Omental fat pad (tissue), 4 donors: ENCODE measurements around the gene TMC8. TPM values are rescaled to one million over a fixed set of nuclear protein-coding genes. Genes with fewer than 3 reads are reported as not detected.

Source experiments
- ATAC-seq: fragments of 150-250 bp; one replicate; pipeline ENCODE4 v1.9.1; 2016; ENCODE audit warnings: mild to moderate bottlenecking, moderate library complexity; ENCODE audit not compliant: low FRiP score
- DNase-seq: peaks from one replicate; pipeline ENCODE4 v3.0.0-alpha.2; 2019; ENCODE audit warnings: low spot score
- CTCF ChIP-seq, 3 donors: fragments of 450-650 bp; IDR thresholded peaks; one replicate each; pipeline ENCODE4 v1.5.1; 2016 to 2017; ENCODE audit warnings: antibody characterized with exemption in 3 of 3, mild to moderate bottlenecking in 3 of 3, moderate library complexity in 2 of 3
- total RNA-seq, 4 donors: library from RNA; depleted of rRNA; stranded (reverse); fragments of >200 nt; gene quantifications; one replicate each; pipeline ENCODE4 v1.1.0, GENCODE V29; 2016

The TMC8 gene
- total RNA-seq, 4 donors from 2014 or later: 3.2 to 12.5 (median 6.5) TPM

- DNase-seq: no peak
- no peak for ATAC-seq
These were observed 1.6 kb downstream of the TMC8 start for GRCh38 chr17:78132084-78132676.

GRCh38 chr17:78132767-78133178 is 2.2 kb downstream of the TMC8 start:
- DNase-seq: no peak
- no peak for TF ChIP-seq CTCF (IDR thresholded peaks at IDR 0.05)
- no peak for ATAC-seq

More at GRCh38 chr17:78132084-78132676, 1.6 kb downstream of the TMC8 start:
- TF ChIP-seq CTCF (IDR thresholded peaks at IDR 0.05): no peak

GRCh38 chr17:78133179-78133951 is 2.8 kb downstream of the TMC8 start:
- no peak for ATAC-seq
- DNase-seq: no peak
- TF ChIP-seq CTCF (IDR thresholded peaks at IDR 0.05): no peak

- TF ChIP-seq CTCF (IDR thresholded peaks at IDR 0.05): no peak
- ATAC-seq (no peak), DNase-seq (no peak)
These were observed 3.7 kb downstream of the TMC8 start for GRCh38 chr17:78133971-78134898.

GRCh38 chr17:78134899-78135385 is 4.4 kb downstream of the TMC8 start:
- TF ChIP-seq CTCF (IDR thresholded peaks at IDR 0.05): no peak
- ATAC-seq: no peak
- no peak for DNase-seq

- no peak for DNase-seq
- ATAC-seq: no peak
- no peak for TF ChIP-seq CTCF (IDR thresholded peaks at IDR 0.05)
These were observed 5.4 kb downstream of the TMC8 start for GRCh38 chr17:78135858-78136500.
